VCaP (cell line): ENCODE results near the gene BICRA.
"Not testable (repeated sequence)": the region's sequence is repeated elsewhere in the genome, so short reads cannot be mapped to it uniquely, and the experiment has no call there.

Experiments used
- H3K27ac ChIP-seq: fragments of 450-650 bp; 2 replicates; pipeline ENCODE4 v1.5.1; 2017
- TF ChIP-seq, protein P1 (sequence below): fragments of 450-650 bp; conservative IDR thresholded peaks from 2 replicates; pipeline ENCODE4 v1.5.1; 2017; ENCODE audit warnings: mild to moderate bottlenecking, moderate library complexity

Gene BICRA

GRCh38 chr19:47716270-47716937 lies 107.5 kb downstream of the BICRA start:
- TF ChIP-seq, protein P1, sequence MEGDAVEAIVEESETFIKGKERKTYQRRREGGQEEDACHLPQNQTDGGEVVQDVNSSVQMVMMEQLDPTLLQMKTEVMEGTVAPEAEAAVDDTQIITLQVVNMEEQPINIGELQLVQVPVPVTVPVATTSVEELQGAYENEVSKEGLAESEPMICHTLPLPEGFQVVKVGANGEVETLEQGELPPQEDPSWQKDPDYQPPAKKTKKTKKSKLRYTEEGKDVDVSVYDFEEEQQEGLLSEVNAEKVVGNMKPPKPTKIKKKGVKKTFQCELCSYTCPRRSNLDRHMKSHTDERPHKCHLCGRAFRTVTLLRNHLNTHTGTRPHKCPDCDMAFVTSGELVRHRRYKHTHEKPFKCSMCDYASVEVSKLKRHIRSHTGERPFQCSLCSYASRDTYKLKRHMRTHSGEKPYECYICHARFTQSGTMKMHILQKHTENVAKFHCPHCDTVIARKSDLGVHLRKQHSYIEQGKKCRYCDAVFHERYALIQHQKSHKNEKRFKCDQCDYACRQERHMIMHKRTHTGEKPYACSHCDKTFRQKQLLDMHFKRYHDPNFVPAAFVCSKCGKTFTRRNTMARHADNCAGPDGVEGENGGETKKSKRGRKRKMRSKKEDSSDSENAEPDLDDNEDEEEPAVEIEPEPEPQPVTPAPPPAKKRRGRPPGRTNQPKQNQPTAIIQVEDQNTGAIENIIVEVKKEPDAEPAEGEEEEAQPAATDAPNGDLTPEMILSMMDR: no peak
- H3K27ac ChIP-seq: no peak overlapping the region

GRCh38 chr19:47718415-47719046 lies 109.6 kb downstream of the BICRA start:
- H3K27ac ChIP-seq: not testable (repeated sequence)

GRCh38 chr19:47719047-47719859 lies 110.3 kb downstream of the BICRA start:
- H3K27ac ChIP-seq: no peak overlapping the region
- TF ChIP-seq, protein P1: no peak

GRCh38 chr19:47720669-47721422 lies 111.9 kb downstream of the BICRA start:
- TF ChIP-seq, protein P1: no peak
- no peak overlapping the region for H3K27ac ChIP-seq

DNA sequence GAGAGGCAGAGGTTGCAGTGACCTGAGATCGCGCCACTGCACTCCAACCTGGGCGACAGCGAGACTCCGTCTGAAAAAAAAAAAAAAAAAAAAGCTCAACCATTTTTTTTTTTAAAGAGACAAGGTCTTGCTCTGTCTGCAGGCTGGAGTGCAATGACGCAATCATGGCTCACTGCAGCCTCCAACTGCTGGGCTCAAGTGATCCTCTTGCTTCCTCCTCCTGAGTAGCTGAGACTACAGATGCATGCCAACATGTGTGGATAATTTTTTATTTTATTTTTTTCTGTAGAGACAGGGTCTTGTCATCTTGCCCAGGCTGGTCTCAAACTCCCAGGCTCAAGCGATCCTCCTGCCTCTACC lies 114.6 kb downstream of the BICRA start:
- TF ChIP-seq, protein P1: no peak
- no peak overlapping the region for H3K27ac ChIP-seq

- H3K27ac ChIP-seq: no peak overlapping the region
- TF ChIP-seq, protein P1: no peak
Observed at GRCh38 chr19:47725759-47726401, 116.9 kb downstream of the BICRA start.

- H3K27ac ChIP-seq: no peak overlapping the region
- TF ChIP-seq, protein P1: no peak
Observed at GRCh38 chr19:47726467-47726866, 117.5 kb downstream of the BICRA start.

DNA sequence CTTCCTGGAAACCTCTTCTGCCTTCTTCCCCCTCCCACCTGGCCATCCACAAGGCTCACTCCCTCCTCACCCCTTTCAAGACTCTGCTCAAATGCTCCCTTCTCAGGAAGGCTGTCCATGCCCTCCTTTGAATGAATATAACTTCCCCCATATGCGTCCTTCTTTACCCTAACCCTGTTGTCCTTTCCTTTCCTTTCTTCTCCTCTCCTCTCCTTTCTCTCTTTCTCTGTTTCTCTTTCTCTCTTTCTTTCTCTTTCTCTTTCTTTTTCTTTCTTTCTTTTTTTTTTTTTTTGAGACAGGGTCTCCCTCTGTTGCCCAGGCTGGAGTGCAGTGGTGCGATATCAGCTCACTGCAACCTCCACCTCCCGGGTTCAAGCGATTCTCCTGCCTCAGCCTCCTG lies 119.4 kb downstream of the BICRA start:
- H3K27ac ChIP-seq: not testable (repeated sequence)
